IPS DF 19.7 (cell line): ENCODE results near the gene RASIP1.

ENCODE experiments used
- DNase-seq: peaks from one replicate; pipeline ENCODE4 v3.0.0-alpha.2; 2013; ENCODE audit warnings: low read depth, low spot score

RASIP1 gene

DNA sequence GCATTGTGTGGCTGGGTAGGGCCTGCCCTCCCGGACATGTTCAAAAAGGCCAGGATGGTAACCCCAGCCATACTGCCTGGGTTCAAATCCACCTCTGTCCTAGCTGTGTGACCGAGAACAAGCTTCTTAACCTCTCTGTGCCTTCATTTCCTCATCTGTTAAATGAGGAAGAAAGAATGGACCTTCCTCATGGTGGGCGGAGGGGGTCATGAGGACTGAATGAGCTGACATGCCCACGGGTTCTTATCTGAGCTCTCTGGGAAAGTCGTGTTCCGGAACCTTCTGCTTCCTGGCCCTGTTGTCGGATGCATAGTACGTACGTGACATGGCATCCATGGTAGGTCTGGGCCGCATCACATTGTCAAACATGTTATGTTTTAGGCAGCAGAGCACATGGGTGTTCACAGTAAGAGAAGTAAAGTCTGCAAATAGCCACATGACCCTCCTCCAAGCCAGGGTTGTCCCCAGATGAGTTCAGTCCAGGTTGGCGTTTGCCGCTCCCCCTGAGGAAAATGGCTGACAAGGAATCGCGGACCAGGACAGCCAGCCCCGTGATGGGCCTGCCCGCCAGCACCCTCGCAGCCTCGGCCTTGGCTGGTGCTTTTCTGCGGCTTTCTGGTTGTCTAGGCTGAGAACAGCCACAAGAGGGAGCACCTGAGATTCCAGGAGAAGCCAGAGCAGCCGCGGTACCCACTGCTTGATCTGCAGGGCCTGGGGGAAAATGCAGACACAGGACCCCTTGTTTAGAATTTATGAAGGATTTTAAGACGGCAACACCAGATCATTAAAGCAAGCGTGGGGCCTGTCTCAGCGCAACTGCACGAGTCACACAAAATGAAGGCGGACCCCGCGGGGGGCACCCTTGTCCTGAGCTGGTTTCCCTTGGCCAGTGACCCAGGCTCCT lies 65.2 kb downstream of the RASIP1 start:
- DNase-seq: peak; percentile 76

DNA sequence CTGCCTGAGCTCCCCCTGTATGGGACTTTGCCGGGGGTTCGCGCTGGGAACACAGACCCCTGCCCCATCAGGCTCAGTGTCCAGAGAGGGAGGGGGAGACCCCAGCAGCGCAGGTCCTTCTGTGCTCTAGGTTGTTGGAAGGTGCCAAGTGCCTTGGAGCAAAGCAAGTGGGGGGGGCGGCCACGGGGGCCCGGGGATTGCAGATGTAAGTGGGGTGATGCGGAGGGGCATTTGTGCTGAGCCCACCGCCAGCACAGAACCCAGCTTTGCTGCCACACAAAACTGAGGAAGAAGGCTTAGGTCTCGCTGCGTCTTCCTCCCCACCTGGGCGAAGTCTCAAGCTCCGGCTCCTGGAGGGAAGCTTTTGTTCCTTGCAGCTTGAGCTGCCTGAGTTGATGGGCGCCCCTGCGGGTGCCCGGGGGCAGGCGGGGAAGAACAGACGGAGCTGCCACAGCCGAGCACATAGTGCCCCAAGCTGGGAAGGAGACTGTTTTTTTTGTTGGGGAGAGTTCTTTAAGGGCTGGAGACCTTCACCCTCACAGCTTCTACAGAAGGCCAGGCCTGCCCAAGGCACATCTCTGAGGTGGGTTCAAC lies 66.1 kb downstream of the RASIP1 start:
- no peak for DNase-seq

GRCh38 chr19:48673436-48674100 lies 66.8 kb downstream of the RASIP1 start:
- no peak for DNase-seq

DNA sequence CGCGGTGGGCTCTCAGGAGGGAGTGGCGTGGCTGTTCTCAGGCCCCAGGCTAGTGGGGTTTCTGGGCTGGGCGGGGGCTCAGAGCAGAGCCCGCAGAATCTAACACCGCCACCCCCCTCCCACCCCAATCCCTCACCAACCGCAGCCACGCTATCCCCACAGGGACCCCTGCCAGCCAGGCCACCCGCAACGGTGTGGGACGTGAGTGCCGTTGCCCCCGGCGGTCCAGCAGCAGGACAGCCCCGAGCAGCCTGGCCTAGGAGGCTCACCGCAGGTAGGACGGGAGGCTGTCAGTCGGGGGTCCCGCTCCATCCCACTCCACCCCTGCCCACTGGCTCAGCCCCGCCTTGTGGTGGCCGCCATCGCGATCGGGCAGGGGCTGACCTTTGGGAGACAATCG lies 67.4 kb downstream of the RASIP1 start, which contains the start of gene NTN5:
TSS of gene NTN5 (minus strand) at position 24 of the 400 bp plus-strand sequence. CDS start 2,031 bp downstream, outside the sequence.
- DNase-seq: no peak

DNA sequence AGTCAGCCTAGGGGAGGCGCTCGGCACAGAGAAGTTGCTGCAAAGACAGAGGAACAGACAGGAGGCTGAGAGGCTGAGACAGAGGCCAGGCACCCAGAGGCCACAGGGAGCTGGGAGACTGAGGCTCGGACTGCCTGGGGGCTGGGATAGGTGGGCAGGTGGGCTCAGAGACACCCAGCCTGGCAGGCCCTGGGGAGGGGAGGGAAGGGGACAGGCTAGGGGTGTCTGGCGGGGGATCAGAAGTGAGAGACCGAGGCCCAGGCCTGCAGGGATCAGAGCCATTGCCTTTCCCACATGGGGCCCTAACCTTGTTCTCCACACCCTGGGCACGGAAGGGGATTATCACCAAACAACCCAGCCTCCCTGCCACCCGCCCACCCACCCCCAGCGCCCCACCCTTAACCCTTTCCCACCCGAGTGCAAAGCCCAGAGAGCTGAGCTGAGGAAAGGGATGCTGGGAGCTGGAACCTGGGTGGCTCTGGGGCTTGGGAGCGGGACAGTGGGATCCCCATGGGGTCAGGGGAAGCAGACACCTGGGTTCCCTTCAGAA lies 68.9 kb downstream of the RASIP1 start:
- no peak for DNase-seq

- DNase-seq: no peak
Measured at GRCh38 chr19:48670699-48671445, 69.5 kb downstream of the RASIP1 start.
